D341Med (cell line): ENCODE data around the gene FAM149B1.

Experiments used
- DNase-seq: peaks from one replicate; pipeline ENCODE4 v3.0.0; 2012; ENCODE audit warnings: low spot score

FAM149B1 gene

GRCh38 chr10:73287441-73287840 is 119.5 kb downstream of the FAM149B1 start:
- DNase-seq, result no peak

GRCh38 chr10:73289958-73290357 is 122.0 kb downstream of the FAM149B1 start:
- DNase-seq, result no peak

GRCh38 chr10:73293461-73293860 is 125.5 kb downstream of the FAM149B1 start:
- no peak for DNase-seq
